Ishikawa (cell line): ENCODE data around the gene SMC1B.

ENCODE experiments used
- CEBPB ChIP-seq: IDR thresholded peaks from 2 replicates; pipeline ENCODE4 v1.6.1; 2012
- EGR1 ChIP-seq: IDR thresholded peaks from 2 replicates; pipeline ENCODE4 v1.6.1; 2012
- EP300 ChIP-seq: IDR thresholded peaks from 2 replicates; pipeline ENCODE4 v1.6.1; 2012; ENCODE audit warnings: borderline replicate concordance
- FOXM1 ChIP-seq: IDR thresholded peaks from 2 replicates; pipeline ENCODE4 v1.6.1; 2012; ENCODE audit warnings: low read depth, borderline replicate concordance
- MAX ChIP-seq: IDR thresholded peaks from 2 replicates; pipeline ENCODE4 v1.6.1; 2012
- NFIC ChIP-seq: IDR thresholded peaks from 2 replicates; pipeline ENCODE4 v1.6.1; 2012
- RAD21 ChIP-seq: IDR thresholded peaks from 2 replicates; pipeline ENCODE4 v1.6.1; 2012; ENCODE audit warnings: low read depth
- REST ChIP-seq: IDR thresholded peaks from 2 replicates; pipeline ENCODE4 v1.6.1; 2012; ENCODE audit warnings: low read depth, mild to moderate bottlenecking
- TAF1 ChIP-seq: IDR thresholded peaks from 2 replicates; pipeline ENCODE4 v1.6.1; 2012; ENCODE audit warnings: low read depth, mild to moderate bottlenecking
- TEAD4 ChIP-seq: IDR thresholded peaks from 2 replicates; pipeline ENCODE4 v1.6.1; 2012
- USF1 ChIP-seq: IDR thresholded peaks from 2 replicates; pipeline ENCODE4 v1.6.1; 2012
- YY1 ChIP-seq: IDR thresholded peaks from 2 replicates; pipeline ENCODE4 v1.6.1; 2012; ENCODE audit warnings: low read depth
- ZBTB7A ChIP-seq: IDR thresholded peaks from 2 replicates; pipeline ENCODE4 v1.6.1; 2012; ENCODE audit warnings: low read depth

GRCh38 chr22:45305456-45306075, 107.8 kb downstream of the SMC1B start:
- TF ChIP-seq CEBPB = no peak
- no peak for TF ChIP-seq TAF1
- no peak for TF ChIP-seq FOXM1
- TF ChIP-seq MAX = no peak
- no peak for TF ChIP-seq YY1
- no peak for TF ChIP-seq NFIC
- no peak for TF ChIP-seq TEAD4
- no peak for TF ChIP-seq RAD21
- TF ChIP-seq EP300 = no peak
- no peak for TF ChIP-seq REST
- TF ChIP-seq USF1 = no peak
- no peak for TF ChIP-seq ZBTB7A
- TF ChIP-seq EGR1 = no peak
